ENCODE results near the gene EMP3.
"Not testable (repeated sequence)": the region's sequence is repeated elsewhere in the genome, so short reads cannot be mapped to it uniquely, and the experiment has no call there.

Gene EMP3

GRCh38 chr19:48348737-48349136 lies 23.4 kb downstream of the EMP3 start:
- DNase-seq: no peak

DNA sequence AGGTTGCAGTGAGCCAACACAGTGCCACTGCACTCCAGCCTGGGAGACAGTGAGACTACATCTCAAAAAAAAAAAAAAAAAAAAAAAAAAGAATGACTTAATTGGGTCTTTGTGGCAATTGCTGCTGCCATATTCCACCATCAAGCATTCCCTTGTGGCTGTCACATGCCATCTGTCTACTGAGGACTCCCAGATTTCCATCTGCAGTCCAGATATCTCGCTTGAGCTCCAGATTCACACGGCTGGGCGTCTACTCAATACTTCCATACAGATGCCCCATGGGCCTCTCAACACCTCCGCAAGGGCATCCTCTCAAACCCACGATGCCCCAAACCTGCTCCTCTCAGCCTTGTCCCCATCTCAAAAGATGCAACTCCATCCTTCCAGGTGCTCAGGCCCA lies 25.5 kb downstream of the EMP3 start:
- DNase-seq: no peak

- peak; percentile 57 for DNase-seq
These were observed 26.0 kb downstream of the EMP3 start for GRCh38 chr19:48351341-48351752.

DNA sequence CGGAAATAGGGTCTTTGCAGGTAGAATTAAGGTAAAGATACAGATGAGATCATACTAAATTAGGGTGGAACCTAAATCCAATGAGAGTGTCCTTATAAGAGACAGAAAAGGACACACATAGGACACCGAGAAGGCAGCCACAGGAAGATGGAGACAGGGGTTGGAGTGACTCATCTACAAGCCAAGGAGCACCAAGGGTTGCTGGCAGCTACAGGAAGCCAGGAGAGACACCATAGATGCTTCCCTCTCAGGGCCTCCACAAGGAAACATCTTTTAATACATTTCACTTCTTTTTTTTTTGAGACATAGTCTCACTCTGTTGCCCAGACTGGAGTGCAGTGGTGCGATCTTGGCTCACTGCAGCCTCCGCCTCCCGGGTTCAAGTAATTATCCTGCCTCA lies 28.3 kb downstream of the EMP3 start:
- peak; percentile 41 for DNase-seq

GRCh38 chr19:48354332-48354992 lies 29.1 kb downstream of the EMP3 start:
- no peak for DNase-seq

- DNase-seq: no peak
These were observed 30.1 kb downstream of the EMP3 start for GRCh38 chr19:48355365-48355954.

GRCh38 chr19:48359123-48359522 lies 33.8 kb downstream of the EMP3 start:
- DNase-seq: no peak

DNA sequence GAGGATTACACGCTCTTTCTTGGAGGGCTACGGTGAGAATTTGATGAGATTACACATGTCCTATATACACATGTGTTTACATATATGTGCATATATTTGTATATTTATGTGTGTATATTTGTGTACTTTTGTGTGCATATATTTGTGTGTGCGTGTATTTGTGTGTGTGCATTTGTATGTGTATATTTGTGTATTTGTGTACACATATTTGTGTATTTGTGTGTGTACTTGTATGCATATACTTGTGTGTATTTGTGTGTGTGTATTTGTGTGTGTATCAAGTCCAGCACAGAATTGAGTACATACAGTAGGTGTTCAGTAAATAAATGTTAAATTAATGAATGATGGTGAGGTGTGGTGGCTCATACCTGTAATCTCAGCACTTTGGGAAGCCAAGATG lies 36.6 kb downstream of the EMP3 start:
- DNase-seq: no peak

- peak; percentile 94 for DNase-seq
These were observed 37.6 kb downstream of the EMP3 start for GRCh38 chr19:48362716-48363499.

GRCh38 chr19:48363500-48363809 lies 38.1 kb downstream of the EMP3 start:
- no peak for DNase-seq

GRCh38 chr19:48363810-48364597 lies 38.7 kb downstream of the EMP3 start, which contains the start of the genes SYNGR4 and TMEM143:
Gene SYNGR4, plus strand, starts transcription at chr19:48364367. Its CDS starts 1,476 bp downstream, at chr19:48365843.
Gene TMEM143, minus strand, starts transcription at chr19:48363940. Its CDS starts 20 bp downstream, at chr19:48363920.
- DNase-seq: peak; percentile 99

DNA sequence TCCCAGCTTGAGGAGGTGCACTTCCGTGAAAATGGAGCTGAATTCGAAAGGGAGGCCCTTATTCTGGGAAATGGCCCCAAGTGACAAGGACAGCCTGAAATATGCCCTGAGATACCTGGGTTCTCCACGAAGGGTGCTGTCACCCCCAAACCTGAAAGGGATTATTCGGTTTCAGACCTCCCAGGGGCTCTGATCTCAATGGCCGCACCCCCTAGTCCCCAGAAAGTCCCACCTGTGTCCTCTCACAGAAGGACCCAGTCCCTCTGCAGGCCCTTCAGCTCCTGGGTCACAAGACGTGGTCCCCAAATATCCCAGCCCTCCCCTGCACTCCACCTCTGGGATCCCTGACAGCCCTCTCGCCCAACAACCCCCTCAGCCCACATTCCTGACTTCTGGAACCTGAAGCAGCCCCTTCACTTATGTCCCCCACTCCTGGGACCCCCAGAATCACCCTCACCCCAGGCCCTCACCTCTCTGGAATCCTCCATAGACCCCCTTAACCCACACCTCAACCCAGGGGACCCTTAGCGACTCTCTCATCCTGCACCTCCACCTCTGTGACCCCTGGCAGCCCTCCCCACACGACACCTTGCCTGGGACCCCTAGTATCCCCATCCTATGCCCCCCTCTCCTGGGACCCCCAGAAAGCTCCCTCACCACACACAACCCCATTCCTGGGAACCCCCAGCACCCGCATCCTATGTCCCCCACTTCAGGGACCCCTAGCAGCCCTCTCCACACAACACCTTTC lies 39.4 kb downstream of the EMP3 start:
- DNase-seq: no peak

GRCh38 chr19:48365602-48366001 lies 40.2 kb downstream of the EMP3 start:
- DNase-seq: no peak

- no peak for DNase-seq
These were observed 42.5 kb downstream of the EMP3 start for GRCh38 chr19:48367855-48368254.

DNA sequence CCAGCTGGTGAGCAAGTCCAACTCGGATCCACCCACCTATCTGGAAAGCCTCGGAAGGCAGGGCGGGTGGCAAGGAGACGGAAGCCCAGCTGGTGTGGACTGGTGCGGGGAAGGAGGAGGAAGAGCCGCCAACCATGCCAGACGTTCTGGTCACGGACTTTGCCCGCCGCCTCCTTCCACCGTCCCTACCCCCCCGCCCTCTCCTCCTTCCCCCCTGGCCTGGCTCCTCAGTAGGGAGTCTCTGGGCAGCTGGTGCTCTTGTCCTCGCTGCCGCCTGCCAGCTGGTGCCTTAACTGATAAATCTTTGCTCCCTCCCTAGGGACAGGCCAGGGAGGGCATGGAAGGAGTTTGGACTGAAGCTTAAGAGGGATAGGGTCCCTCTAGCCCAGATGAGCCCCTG lies 43.6 kb downstream of the EMP3 start:
- DNase-seq: no peak

- no peak for DNase-seq
These were observed 45.6 kb downstream of the EMP3 start for GRCh38 chr19:48370955-48371354.

- DNase-seq: no peak
These were observed 46.0 kb downstream of the EMP3 start for GRCh38 chr19:48371367-48371766.

GRCh38 chr19:48371771-48372170 lies 46.4 kb downstream of the EMP3 start:
- not testable (repeated sequence) for DNase-seq

DNA sequence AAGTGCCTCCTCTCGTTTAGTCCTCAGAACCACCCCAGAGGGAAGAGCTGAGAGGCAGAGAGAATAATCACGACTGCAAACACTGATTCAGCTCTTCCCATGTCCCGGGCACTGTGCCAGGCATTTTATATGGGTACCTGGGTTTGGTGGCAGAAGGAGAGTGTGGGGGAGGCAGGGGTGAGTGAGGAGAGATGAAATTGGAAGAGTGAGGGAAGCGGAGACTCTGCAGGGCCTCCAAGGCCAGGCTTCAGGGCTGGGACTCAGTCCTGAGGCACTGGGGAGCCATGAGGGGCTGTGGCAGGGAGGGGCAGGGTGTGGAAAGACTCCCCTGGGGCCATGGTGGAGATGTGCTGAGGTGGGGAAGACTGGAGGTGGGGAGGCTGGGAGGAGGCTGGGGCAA lies 47.6 kb downstream of the EMP3 start:
- no peak for DNase-seq

GRCh38 chr19:48373567-48373966 lies 48.2 kb downstream of the EMP3 start:
- no peak for DNase-seq

DNA sequence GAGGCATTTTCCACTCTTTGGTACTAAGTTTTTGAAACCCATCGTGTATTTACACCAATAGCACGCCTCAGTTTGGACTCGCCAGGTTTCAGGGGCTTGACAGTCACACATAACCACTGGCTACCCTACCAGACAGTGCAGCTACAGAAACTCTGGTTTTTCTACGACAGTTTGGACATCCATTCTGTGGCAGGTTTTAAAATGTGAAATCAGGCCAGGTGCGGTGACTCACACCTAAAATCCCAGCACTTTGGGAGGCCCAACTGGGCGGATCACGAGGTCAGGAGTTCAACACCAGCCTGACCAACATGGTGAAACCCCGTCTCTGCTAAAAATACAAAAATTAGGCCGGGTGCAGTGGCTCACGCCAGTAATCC lies 52.8 kb downstream of the EMP3 start:
- no peak for DNase-seq

- no peak for DNase-seq
These were observed 53.7 kb downstream of the EMP3 start for GRCh38 chr19:48379058-48379457.

All from fibroblast of skin of back (primary cell).